Anterior cingulate cortex (tissue), 58 donors: ENCODE data around the gene MERTK.
"Not testable (repeated sequence)": the region's sequence is repeated elsewhere in the genome, so short reads cannot be mapped to it uniquely, and the experiment has no call there.

Experiments
- DNase-seq, 58 donors: peaks; one replicate each; lab custom pipeline; 2025; lab: John Stamatoyannopoulos, UW

The MERTK gene

GRCh38 chr2:112062894-112063293 is 164.5 kb downstream of the MERTK start:
- no peak for DNase-seq

DNA sequence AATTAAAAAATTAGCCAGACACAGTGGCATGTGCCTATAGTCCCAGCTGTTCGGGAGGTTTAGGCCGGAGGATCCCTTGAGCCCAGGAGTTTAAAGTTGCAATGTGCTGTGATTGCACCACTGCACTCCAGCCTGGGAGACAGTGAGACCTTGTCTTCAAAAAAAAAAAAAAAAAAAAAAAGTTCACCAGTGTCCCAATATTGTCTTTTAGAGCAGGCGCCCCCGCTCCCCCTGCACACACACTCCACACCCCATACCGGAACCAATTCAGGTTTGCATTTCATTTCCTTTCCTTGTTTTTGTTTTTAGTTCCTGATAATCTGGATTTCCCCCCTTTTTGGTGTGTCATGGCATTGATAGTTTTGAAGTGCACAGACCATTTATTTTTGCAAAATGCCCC is 167.1 kb downstream of the MERTK start:
- no peak for DNase-seq

GRCh38 chr2:112065966-112066365 is 167.6 kb downstream of the MERTK start:
- DNase-seq, result no peak

- not testable (repeated sequence) for DNase-seq
Measured at GRCh38 chr2:112069794-112070193, 171.4 kb downstream of the MERTK start.

DNA sequence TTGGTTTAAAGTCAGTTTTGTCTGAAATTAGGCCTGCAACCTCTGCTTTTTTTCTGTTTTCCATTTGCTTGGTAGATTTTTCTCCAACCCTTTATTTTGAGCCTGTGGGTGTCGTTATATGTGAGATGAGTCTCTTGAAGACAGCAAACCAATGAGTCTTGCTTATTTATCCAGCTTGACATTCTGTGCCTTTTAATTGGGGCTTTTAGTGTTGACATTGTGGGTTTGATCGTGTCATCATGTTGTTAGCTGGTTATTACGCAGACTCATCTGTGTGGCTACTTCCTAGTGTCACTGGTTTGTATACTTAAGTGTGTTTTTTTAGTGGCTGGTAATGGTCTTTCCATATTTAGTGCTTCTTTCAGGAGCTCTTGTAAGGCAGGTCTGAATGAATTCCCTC is 175.5 kb downstream of the MERTK start:
- DNase-seq, result no peak

DNA sequence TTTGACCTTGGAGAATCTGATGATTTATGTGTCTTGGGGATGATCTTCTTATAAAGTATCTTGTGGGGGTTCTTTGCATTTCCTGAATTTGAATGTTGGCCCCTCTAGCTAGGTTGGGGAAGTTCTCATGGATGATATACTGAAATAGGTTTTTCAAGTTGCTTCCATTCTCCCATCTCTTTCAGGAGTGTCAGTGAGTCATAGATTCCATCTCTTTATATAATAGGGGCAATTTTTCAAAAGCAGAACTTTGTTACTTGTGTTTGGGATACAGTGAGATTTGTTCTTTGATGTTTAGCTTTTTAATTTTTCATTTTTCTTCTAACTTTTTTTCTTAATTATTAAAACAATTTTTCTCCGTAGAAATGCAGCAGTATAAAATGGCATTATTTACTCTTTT is 176.1 kb downstream of the MERTK start:
- no peak for DNase-seq

DNA sequence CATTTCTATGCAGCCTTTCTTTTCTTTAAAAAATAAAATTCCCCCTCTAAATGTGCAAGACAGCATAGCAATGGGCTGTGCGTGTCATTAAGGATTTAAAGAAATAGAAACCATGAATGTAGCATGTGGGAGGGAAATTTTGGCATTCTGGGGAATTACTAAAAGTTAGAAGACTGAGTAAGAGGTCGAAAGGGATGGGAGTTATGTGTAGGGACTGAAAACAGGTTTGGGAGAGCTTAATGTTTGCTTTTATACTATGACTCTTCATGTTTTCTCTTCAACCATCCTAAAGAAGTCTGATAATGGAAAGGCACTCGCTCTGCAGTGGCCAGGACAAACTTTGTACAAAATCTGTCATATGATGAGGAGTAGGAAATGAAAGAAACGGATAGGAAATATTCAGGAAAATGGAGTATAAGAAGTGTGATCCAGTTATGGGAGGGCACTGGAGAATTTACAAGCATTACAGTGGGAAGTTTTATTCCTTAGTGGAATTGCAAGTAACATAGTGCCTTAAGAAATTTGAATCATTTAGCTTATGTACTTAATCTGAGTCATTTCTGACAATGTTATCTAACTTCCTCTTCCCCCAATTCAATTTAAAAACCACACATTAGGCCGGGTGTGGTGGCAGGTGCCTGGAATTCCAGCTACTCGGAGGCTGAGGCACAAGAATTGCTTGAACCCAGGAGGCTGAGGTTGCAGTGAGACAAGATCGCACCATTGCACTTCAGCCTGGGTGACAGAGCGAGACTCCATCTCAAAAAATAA is 177.3 kb downstream of the MERTK start:
- DNase-seq, result no peak

GRCh38 chr2:112077814-112078213 is 179.4 kb downstream of the MERTK start:
- no peak for DNase-seq
